ENCODE results near the gene DUSP22.

DNA sequence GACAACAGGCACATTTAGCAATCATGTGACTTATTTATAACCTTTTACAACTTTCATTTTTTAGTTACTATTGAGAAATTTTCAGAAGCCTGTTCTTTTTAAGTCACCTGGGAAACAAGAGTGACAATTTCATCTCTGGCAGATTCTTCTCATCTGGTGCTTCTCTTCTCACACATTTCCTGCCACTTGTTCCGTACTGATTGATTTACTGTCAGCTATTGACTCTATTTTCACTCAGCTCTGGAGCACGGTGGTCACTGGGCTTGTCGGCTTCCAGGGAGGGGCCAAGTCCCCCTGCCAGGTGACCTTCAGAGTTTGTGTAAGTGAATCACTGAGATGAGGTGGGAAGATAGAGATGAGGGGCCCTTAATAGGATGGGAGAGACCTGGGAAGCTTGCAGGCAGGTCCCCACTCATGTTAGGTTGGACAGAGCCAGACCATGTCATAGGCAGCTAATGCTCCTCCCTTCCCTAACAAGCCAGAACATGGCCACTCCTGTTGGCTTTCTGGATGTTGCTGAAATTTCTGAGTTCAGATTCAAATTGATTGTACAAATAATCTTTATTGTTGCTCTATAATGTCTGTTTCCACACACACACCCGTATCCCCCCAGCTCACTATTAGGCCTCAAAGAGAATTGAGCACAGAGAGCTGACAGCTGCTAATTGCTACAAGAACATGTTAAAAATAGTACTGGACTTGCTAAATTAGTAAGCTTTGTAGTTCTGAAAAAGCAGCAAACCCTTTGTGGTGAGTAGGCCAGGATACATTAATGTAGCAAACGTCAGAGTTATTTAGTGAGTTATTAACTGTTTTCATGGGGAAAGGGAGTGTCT lies 13.3 kb downstream of the DUSP22 start:
- TF ChIP-seq CTCF (IDR thresholded peaks at IDR 0.05) (no peak), POLR2A (IDR thresholded peaks at IDR 0.05) (no peak), POLR2AphosphoS5 (IDR thresholded peaks at IDR 0.05) (no peak), EP300 (IDR thresholded peaks at IDR 0.05) (no peak)

All from upper lobe of left lung (tissue), 4 donors.